Fibroblast of the conjunctiva (primary cell): Measurements from ENCODE around the gene HOXB7.

Experiments
- DNase-seq: peaks from one replicate; pipeline ENCODE4 v3.0.0-alpha.2; 2010; ENCODE audit warnings: low read depth

Gene HOXB7

GRCh38 chr17:48579471-48579759 lies 31.4 kb downstream of the HOXB7 start:
- DNase-seq: no peak

DNA sequence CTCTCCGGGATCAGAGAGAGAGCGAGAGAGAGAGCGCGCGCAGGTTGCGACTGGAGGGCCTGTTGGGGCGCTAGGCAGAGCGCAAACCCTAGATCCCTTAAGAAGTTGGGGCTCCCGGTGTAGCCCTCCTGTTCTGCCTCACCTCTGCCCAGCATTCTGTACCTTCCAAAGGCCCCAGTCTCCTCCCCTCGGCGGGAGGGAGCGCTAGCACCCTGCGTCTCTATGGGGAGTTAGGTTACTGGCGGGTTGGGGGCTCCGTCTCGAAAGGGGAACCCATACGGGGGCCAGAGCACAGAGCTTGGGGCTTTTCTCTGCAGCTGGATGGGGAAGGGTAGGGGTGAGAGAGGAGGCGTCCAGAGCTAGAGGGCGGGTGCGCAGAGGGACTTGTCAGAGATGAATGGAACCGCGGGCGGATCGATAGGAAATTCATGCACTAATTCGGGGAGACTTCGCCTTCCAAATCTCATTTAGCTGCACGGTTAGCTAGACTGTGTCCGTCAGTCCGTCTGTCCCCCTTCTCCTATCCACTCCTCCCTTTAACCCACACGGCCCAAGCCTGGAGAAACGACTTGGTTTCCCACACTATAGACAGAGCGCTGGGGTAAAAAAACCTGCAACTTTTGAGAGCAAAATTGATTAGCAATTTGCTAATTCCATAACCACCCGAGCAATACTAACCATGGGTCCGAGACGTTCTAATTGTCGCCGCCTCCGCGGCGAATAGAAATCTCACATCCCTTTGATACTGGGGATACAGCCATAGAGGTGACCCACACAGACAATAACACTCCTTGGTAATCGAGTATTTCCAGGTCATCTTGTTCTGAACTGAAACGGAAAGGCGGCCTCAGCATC lies 32.0 kb downstream of the HOXB7 start:
- no peak for DNase-seq

DNA sequence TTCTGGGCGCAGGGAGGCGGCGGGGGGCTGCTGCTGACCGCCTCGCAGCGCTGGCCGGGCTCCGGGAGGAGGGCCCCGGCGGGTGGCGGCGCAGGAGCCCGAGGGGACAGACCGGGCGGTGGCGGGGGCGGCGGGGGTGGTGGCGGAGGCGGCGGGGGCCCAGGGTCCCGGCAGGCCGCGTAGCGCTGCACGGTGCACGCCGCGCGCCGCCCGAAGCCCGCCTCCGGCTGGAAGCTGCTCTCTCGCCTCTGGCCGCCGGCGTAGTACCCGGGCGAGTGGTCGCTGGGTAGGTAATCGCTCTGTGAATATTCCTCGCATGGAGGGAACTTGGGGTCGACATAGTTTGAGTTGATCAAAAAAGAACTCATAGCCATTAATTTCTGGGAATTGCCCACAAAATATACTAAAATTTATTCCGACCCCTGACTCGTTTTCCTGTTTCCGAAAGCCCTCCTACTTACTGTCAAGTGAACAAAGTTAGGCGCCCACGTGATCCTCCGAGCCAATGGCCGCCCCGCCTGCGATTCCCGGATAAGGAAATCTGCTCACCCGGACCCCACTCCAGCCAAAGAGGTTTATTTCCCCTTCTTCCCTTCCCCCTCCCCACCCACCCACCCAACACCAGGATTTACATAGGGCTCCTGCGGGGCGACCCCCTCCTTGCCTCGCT lies 32.7 kb downstream of the HOXB7 start, which contains the start of gene HOXB4:
TSS of gene HOXB4 (minus strand) at position 405 of the 670 bp plus-strand sequence. CDS start at position 374, 31 bp downstream.
- no peak for DNase-seq

- no peak for DNase-seq
Observed at GRCh38 chr17:48577330-48577945, 33.4 kb downstream of the HOXB7 start.

DNA sequence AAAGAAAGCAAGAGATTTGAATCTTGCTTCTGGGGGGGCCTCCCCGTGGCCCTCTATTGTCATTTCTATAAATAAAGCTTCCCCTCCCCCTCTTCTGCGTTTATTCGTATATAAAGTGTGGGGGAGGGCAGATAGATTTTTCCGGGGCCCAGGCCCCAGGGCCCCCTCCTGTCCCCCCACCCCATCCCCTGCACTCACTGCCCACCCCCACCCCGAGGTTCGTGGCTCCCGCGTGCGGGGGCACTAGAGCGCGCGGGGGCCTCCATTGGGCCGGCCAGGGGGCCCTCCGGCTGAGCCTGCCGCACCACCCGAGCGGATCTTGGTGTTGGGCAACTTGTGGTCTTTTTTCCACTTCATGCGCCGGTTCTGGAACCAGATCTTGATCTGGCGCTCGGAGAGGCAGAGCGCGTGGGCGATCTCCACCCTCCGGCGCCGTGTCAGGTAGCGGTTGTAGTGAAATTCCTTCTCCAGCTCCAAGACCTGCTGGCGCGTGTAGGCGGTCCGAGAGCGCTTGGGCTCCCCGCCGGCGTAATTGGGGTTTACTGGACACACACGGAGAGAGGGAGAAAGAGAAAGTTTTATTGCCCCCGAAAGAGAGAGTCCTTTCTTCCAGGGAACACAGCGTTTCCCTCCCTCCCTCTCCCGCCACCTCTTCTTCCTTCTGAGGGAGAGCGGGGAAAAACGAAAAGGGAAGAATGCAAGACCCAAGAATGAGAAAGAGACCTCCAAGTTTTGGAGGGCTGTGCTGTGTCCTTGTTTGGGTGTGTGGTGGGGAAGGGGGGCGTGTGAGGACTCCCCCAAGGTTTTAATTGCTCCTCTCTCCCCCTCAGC lies 34.1 kb downstream of the HOXB7 start:
- no peak for DNase-seq

- no peak for DNase-seq
Observed at GRCh38 chr17:48575673-48576478, 34.9 kb downstream of the HOXB7 start.

DNA sequence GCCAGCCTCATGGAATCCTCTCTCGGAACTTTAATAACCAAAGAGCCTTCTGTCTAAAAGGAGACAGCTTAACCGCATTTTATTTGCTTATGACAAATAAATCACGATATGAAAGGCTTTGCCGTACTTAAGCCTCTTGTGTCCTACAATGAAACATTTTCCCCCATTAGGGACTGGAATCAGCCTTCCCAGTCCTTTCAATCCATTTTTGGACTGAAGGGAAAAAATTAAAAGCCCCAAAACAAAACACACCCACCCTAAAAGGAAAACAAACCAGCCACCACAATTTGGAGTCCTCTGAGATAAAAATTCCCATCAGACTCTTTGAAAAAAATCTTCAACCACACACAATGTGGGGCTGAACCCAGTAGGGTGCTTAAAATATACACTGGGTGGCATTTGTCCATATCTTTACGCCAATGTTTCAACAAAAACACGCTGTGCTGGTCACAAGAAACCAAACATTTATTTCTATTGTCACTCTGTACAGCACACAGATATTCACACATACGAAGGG lies 35.7 kb downstream of the HOXB7 start:
- no peak for DNase-seq

GRCh38 chr17:48574505-48575065 lies 36.2 kb downstream of the HOXB7 start:
- no peak for DNase-seq

- DNase-seq: no peak
Observed at GRCh38 chr17:48571826-48572417, 38.9 kb downstream of the HOXB7 start.

GRCh38 chr17:48571024-48571818 lies 39.6 kb downstream of the HOXB7 start:
- no peak for DNase-seq

GRCh38 chr17:48570325-48571023 lies 40.3 kb downstream of the HOXB7 start:
- no peak for DNase-seq

DNA sequence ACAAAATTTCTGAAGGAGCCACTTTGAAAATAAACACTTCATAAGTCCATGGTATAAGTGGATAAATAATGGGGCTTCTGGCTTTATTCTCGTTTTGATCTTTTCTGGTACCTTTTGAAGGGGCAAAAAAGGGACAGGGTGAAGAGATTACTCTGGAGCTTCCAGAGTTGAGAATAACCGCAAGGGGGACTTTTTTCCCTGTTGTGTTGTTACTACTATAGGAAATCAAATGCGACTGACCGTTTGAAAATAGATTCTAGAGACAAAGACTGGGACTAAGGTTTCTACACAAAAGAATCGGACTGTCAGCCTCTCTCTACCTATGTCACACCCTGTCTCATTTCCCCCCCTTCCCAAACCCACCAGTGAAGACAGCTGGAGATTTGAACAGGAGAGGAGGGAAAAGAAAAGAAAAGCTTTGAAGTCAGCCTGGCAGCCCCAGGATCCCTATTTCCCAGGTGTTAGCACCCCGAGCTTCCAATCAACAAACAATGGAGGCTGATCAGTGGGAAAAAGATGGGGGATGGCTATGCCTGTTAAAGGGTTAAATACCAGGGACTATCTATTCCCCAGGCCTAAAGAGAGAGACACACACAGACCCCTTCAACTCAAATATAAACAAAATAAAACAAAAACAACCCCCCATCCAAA lies 41.0 kb downstream of the HOXB7 start:
- no peak for DNase-seq

- no peak for DNase-seq
Observed at GRCh38 chr17:48569240-48569582, 41.6 kb downstream of the HOXB7 start.

- no peak for DNase-seq
Observed at GRCh38 chr17:48568499-48569239, 42.1 kb downstream of the HOXB7 start.

- DNase-seq: no peak
Observed at GRCh38 chr17:48567646-48568354, 43.0 kb downstream of the HOXB7 start.

- no peak for DNase-seq
Observed at GRCh38 chr17:48567209-48567608, 43.6 kb downstream of the HOXB7 start.

DNA sequence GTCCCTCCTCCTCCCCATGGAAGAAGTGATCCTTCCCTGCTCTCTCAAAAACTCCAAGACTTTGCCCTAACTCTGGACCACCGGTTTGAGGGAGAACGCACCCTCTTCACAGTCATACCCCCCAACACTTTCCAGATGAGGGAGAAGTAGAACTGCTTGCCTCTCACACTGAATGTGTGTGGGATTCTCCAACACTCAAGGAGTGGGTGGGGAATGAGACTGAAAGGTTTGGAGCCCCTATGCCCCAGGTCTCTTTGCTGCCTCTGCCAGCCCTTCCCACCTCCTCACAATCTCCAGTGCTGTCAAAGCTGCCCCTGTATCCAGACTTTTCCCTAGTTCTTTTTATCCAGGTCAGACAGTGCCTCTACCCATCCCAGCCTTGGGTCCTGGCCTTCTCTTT lies 44.1 kb downstream of the HOXB7 start:
- DNase-seq: no peak
